Stimulated activated CD4-positive, alpha-beta T cell treated with anti-CD3 and anti-CD28 coated beads, TNF-alpha, amount 100 ng/mL, for 48 hours (primary cell): ENCODE data around the gene TP53TG3.
"Not testable (repeated sequence)": the region's sequence is repeated elsewhere in the genome, so short reads cannot be mapped to it uniquely, and the experiment has no call there.

Source experiments
- DNase-seq, 3 donors: peaks; one replicate each; pipeline ENCODE4 v3.0.0-alpha.2; 2020; ENCODE audit warnings: low read depth in 3 of 3

Gene TP53TG3

GRCh38 chr16:32676065-32676464 is at the start of gene TP53TG3:
TSS of gene TP53TG3 (minus strand) at chr16:32676165. CDS start at chr16:32676097, 68 bp downstream.
- DNase-seq = not testable (repeated sequence)

DNA sequence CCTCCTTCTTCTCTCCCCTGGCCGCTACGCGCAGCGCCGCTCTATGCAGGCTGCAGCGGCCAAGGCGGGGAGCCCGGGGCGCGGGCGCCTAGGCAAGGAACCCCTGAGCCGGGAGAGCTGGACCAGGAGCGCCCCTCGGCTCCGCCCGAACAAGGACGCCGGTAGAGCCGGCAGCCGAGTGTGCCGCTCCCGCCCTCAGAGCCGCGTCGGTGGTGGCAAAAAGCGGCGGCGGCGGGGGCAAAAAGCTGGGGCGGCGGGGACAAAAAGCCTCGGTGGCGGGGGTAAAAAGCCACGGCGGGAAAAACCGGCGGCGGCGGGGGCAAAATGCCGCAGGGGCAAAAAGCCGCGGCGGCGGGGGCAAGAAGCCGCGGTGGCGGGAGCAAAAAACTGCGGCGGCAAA is 25.1 kb downstream of the TP53TG3 start:
- DNase-seq = not testable (repeated sequence)

GRCh38 chr16:32647562-32647961 is 28.4 kb downstream of the TP53TG3 start:
- not testable (repeated sequence) for DNase-seq

DNA sequence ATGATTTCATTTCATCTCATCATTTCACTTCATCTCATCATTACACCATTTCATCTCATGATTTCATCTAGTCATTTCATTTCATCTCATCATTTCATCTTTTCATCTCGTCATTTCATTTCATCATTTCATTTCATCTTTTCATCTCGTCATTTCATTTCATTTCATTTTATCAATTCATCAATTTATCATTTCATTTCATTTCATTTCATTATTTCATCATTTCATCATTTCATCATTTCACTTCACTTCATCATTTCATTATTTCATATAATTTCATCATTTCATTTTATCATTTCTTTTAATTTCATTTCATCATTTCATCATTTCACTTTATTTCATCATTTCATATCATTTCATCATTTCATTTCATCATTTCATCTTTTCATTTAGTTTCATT is 29.2 kb downstream of the TP53TG3 start:
- DNase-seq = not testable (repeated sequence)

GRCh38 chr16:32646177-32646576 is 29.8 kb downstream of the TP53TG3 start:
- not testable (repeated sequence) for DNase-seq

DNA sequence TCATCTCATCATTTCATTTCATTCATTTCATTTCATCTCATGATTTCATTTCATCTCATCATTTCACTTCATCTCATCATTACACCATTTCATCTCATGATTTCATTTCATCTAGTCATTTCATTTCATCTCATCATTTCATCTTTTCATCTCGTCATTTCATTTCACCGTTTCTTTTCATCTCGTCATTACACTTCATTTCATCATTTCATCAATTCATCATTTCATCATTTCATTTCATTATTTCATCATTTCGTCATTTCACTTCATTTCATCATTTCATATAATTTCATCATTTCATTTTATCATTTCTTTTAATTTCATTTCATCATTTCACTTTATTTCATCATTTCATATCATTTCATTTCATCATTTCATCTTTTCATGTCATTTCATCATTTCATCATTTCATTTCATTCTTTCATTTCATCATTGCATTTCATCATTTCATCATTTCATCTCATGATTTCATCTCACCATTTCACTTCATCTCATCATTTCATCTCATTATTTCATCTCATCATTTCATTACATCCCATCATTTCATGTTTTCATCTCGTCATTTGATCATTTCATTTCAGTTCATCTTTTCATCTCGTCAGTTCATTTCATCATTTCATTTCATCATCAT is 30.6 kb downstream of the TP53TG3 start:
- not testable (repeated sequence) for DNase-seq

DNA sequence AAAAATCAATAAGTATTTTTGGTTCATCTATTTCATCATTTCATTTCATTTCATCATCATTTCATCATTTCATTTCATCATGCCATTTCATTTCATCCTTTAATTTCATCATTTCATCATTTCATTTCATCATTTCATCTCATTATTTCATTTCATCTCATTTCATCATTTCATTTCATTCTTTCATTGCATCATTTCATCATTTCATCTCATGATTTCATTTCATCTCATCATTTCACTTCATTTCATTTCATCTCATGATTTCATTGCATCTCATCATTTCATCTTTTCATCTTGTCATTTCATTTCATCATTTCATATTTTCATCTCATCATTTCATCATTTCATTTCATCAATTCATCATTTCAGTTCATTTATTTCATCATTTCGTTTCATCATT is 31.2 kb downstream of the TP53TG3 start:
- not testable (repeated sequence) for DNase-seq

- DNase-seq = not testable (repeated sequence)
Measured at GRCh38 chr16:32637614-32638013, 38.4 kb downstream of the TP53TG3 start.

- DNase-seq = not testable (repeated sequence)
Measured at GRCh38 chr16:32632096-32632495, 43.9 kb downstream of the TP53TG3 start.
